H1 (cell line): ENCODE data around the gene CDC25C. TPM values are rescaled to one million over a fixed set of nuclear protein-coding genes. Genes with fewer than 3 reads are reported as not detected.

ENCODE experiments used
- CTCF ChIA-PET: fragments of 300-600 bp; sonication (Branson Sonifier 250); formaldehyde crosslinking; loops from one replicate; lab custom pipeline; 2021; ENCODE audit not compliant: partially characterized antibody; lab: Charles Lee
- POLR2A ChIA-PET: fragments of 300-600 bp; sonication (Branson Sonifier 250); formaldehyde crosslinking; loops from one replicate; lab custom pipeline; 2021; ENCODE audit warnings: inconsistent platforms; ENCODE audit not compliant: partially characterized antibody; lab: Charles Lee
- DNase-seq, 2 experiments: peaks; one replicate each; pipeline versions ENCODE4 v3.0.0 to v3.0.0-alpha.2; 2010 to 2022; ENCODE audit warnings: low spot score in 2 of 2, low read depth in 1 of 2, mixed read lengths in 1 of 2
- FAIRE-seq: peaks from 2 replicates; lab custom pipeline; 2011; peaks lifted over from hg19 to GRCh38; lab: Jason Lieb, UNC
- H2AFZ ChIP-seq: 2 replicates; pipeline ENCODE4 v1.8.1; 2012; ENCODE audit warnings: low read length, inconsistent platforms
- H2AK5ac ChIP-seq: 2 replicates; pipeline ENCODE4 v1.6.1; 2013; ENCODE audit warnings: low read depth, low read length
- H2BK120ac ChIP-seq: replicated peaks from 2 replicates; pipeline ENCODE3; 2013; ENCODE audit warnings: low read depth, low read length, inconsistent platforms
- H2BK12ac ChIP-seq: 2 replicates; pipeline ENCODE4 v1.6.1; 2013; ENCODE audit warnings: low read depth, low read length
- H2BK15ac ChIP-seq: 2 replicates; pipeline ENCODE4 v1.6.1; 2013; ENCODE audit warnings: low read length
- H2BK20ac ChIP-seq: 2 replicates; pipeline ENCODE4 v1.6.1; 2013; ENCODE audit warnings: low read length
- H2BK5ac ChIP-seq: 2 replicates; pipeline ENCODE4 v1.6.1; 2013; ENCODE audit warnings: low read depth, low read length
- H3K14ac ChIP-seq: 2 replicates; pipeline ENCODE4 v1.6.1; 2013; ENCODE audit warnings: inconsistent platforms; ENCODE audit not compliant: insufficient read length
- H3K18ac ChIP-seq: 2 replicates; pipeline ENCODE4 v1.6.1; 2013; ENCODE audit warnings: low read length; ENCODE audit errors: extremely low read depth
- H3K23ac ChIP-seq: 2 replicates; pipeline ENCODE4 v1.6.1; 2013; ENCODE audit warnings: inconsistent platforms; ENCODE audit not compliant: insufficient read length
- H3K23me2 ChIP-seq: 2 replicates; pipeline ENCODE4 v1.6.1; 2013; ENCODE audit warnings: low read depth, low read length
- H3K27ac ChIP-seq: 2 replicates; pipeline ENCODE4 v1.6.1; 2011; ENCODE audit warnings: low read depth, low read length, inconsistent platforms
- H3K27me3 ChIP-seq, 4 experiments: replicated peaks in 1 of 4; 1 replicate in 1 of 4; 2 replicates in 3 of 4; pipeline versions ENCODE4 v1.6.1 to v1.8.1; 2011 to 2013; ENCODE audit warnings: low read length in 3 of 4, mild to moderate bottlenecking in 3 of 4, inconsistent platforms in 2 of 4, mixed read lengths in 2 of 4, moderate library complexity in 1 of 4; ENCODE audit not compliant: control insufficient read depth in 3 of 4, insufficient read depth in 3 of 4; ENCODE audit errors: extremely low read depth in 1 of 4
- H3K36me3 ChIP-seq, 4 experiments: 2 replicates each; pipeline versions ENCODE4 v1.6.1 to v1.8.1; 2011 to 2013; ENCODE audit warnings: mild to moderate bottlenecking in 4 of 4, low read length in 3 of 4, moderate library complexity in 2 of 4, control low read depth in 1 of 4, inconsistent platforms in 1 of 4; ENCODE audit not compliant: insufficient read depth in 4 of 4, control insufficient read depth in 2 of 4
- H3K4ac ChIP-seq: replicated peaks from 2 replicates; pipeline ENCODE3; 2013; ENCODE audit warnings: low read length, low read depth, mixed read lengths, inconsistent platforms; ENCODE audit not compliant: insufficient read length
- H3K4me1 ChIP-seq, 4 experiments: replicated peaks in 1 of 4; 1 replicate in 1 of 4; 2 replicates in 3 of 4; pipeline versions ENCODE4 v1.6.1 to v1.8.1; 2011 to 2013; ENCODE audit warnings: low read length in 3 of 4, inconsistent platforms in 2 of 4, mixed read lengths in 1 of 4; ENCODE audit not compliant: insufficient read depth in 4 of 4, control insufficient read depth in 3 of 4
- H3K4me2 ChIP-seq, 2 experiments: 2 replicates each; pipeline versions ENCODE4 v1.6.1 to v1.8.1; 2011 to 2013; ENCODE audit warnings: low read depth in 2 of 2, low read length in 2 of 2, control low read depth in 1 of 2, inconsistent platforms in 1 of 2, mild to moderate bottlenecking in 1 of 2; ENCODE audit not compliant: insufficient read depth in 1 of 2
- H3K4me3 ChIP-seq, 4 experiments: fragments of 200-600, 300-600 bp in 1 of 4; sonication (generic), shearing (Covaris generic), sonication (Bioruptor Twin) in 1 of 4; 2 replicates each; pipeline versions ENCODE4 v1.5.1 to v1.8.1; 2011 to 2016; ENCODE audit warnings: low read length in 4 of 4, low read depth in 3 of 4, control low read depth in 2 of 4, inconsistent platforms in 2 of 4, mild to moderate bottlenecking in 2 of 4, mixed read lengths in 1 of 4, moderate library complexity in 1 of 4; ENCODE audit not compliant: insufficient read depth in 2 of 4; ENCODE audit errors: extremely low read depth in 1 of 4
- H3K56ac ChIP-seq: replicated peaks from 2 replicates; pipeline ENCODE3; 2013; ENCODE audit warnings: low read depth, mild to moderate bottlenecking, mixed read lengths, low read length, inconsistent platforms; ENCODE audit not compliant: insufficient read length
- H3K79me1 ChIP-seq: 2 replicates; pipeline ENCODE4 v1.6.1; 2013; ENCODE audit warnings: low read depth, low read length, control low read depth
- H3K79me2 ChIP-seq, 2 experiments: 2 replicates each; pipeline versions ENCODE4 v1.6.1 to v1.8.1; 2012 to 2013; ENCODE audit warnings: low read length in 2 of 2, mild to moderate bottlenecking in 2 of 2, inconsistent platforms in 1 of 2; ENCODE audit not compliant: insufficient read depth in 2 of 2, control insufficient read depth in 1 of 2
- H3K9ac ChIP-seq, 4 experiments: replicated peaks in 1 of 4; 1 replicate in 1 of 4; 2 replicates in 3 of 4; pipeline versions ENCODE4 v1.6.1 to v1.8.1; 2011 to 2013; ENCODE audit warnings: low read depth in 3 of 4, low read length in 3 of 4, control low read depth in 2 of 4, mild to moderate bottlenecking in 2 of 4, moderate library complexity in 2 of 4, inconsistent platforms in 1 of 4; ENCODE audit errors: extremely low read depth in 1 of 4
- H3K9me3 ChIP-seq, 2 experiments: 2 replicates each; pipeline versions ENCODE4 v1.6.1 to v1.8.1; 2012 to 2013; ENCODE audit warnings: mild to moderate bottlenecking in 2 of 2, moderate library complexity in 2 of 2, control low read depth in 1 of 2, inconsistent platforms in 1 of 2, low read depth in 1 of 2, low read length in 1 of 2, mixed read lengths in 1 of 2; ENCODE audit not compliant: insufficient read depth in 2 of 2
- H4K20me1 ChIP-seq, 2 experiments: replicated peaks in 1 of 2; 2 replicates each; pipeline versions ENCODE3 to v1.8.1; 2011 to 2013; ENCODE audit warnings: inconsistent platforms in 2 of 2, low read length in 2 of 2, mild to moderate bottlenecking in 1 of 2; ENCODE audit not compliant: insufficient read depth in 2 of 2, control insufficient read depth in 1 of 2
- H4K5ac ChIP-seq: 2 replicates; pipeline ENCODE4 v1.6.1; 2013; ENCODE audit warnings: low read length, low read depth, mixed read lengths, inconsistent platforms; ENCODE audit not compliant: insufficient read length
- H4K8ac ChIP-seq: 2 replicates; pipeline ENCODE4 v1.8.0; 2013; ENCODE audit warnings: mild to moderate bottlenecking, moderate library complexity, low read length, inconsistent platforms; ENCODE audit not compliant: insufficient read depth; ENCODE audit errors: extremely low read depth
- H4K91ac ChIP-seq: replicated peaks from 2 replicates; pipeline ENCODE3; 2013; ENCODE audit warnings: low read length, mixed read lengths, inconsistent platforms; ENCODE audit not compliant: insufficient read length
- WGBS, 2 experiments: shearing (Covaris generic) in 1 of 2; methylation state at CpG; one replicate each; pipeline versions ENCODE4 v1.1.6 to v1.1.7; 2013 to 2015; ENCODE audit warnings: low lambda C conversion rate in 2 of 2, mixed read lengths in 2 of 2, inconsistent platforms in 1 of 2, low coverage in 1 of 2, missing lambda C conversion rate in 1 of 2; ENCODE audit not compliant: insufficient replicate concordance in 2 of 2, insufficient coverage in 1 of 2, insufficient read length in 1 of 2; ENCODE audit errors: extremely low coverage in 1 of 2, missing lambda C conversion rate in 1 of 2; 5-methylcytosine and 5-hydroxymethylcytosine counted together
- polyA plus RNA-seq, 7 experiments: library from polyadenylated mRNA; depleted of rRNA in 3 of 7; stranded (reverse) in 5 of 7; unstranded in 2 of 7; fragments of >200 nt in 5 of 7; fragments of 200-250 nt in 2 of 7; gene quantifications; 1 replicate in 5 of 7; 2 replicates in 1 of 7; 4 replicates in 1 of 7; pipeline versions ENCODE4 v1.2.1 to v1.2.3, GENCODE V29; 2011 to 2013; ENCODE audit warnings: missing spikeins in 2 of 7, mixed read lengths in 2 of 7
- total RNA-seq: library from RNA; stranded (reverse); fragmentation: NEBNext Ultra II Directional; extraction: Animal tissue kit (Norgen Biotek cat#: 25700); gene quantifications from 2 replicates; pipeline ENCODE4 v1.2.1, GENCODE V29; 2021

CDC25C gene
- total and polyA plus RNA-seq, 2 of the 8 experiments (the other 6 are each of a cell fraction or from before 2014, with no cell fraction given): 18.4 to 20.8 TPM

GRCh38 chr5:138351056-138351455 lies 19.5 kb upstream of the CDC25C start:
- Histone ChIP-seq H2BK20ac (no peak overlapping the region), H3K79me1 (no peaks in the 10 kb centered on the region; the same call in 1 of the 2 replicates), H3K4ac (no peak overlapping the region), H3K4me1 (peaks cover 0 to 9% (median 3%) of the 10 kb centered on the region in 4 experiments; a peak in 3 of 7 replicates), H3K23me2 (peaks cover 8% of the 10 kb centered on the region), H4K91ac (no peak overlapping the region), H4K8ac (no peak overlapping the region), H4K20me1 (peaks cover 4 to 7% of the 10 kb centered on the region in 2 experiments), H3K18ac (no peak overlapping the region), H3K23ac (no peak overlapping the region), H3K4me3 (no peak overlapping the region), H2AK5ac (no peak overlapping the region), H2BK12ac (no peak overlapping the region), H2AFZ (no peak overlapping the region), H2BK120ac (no peak overlapping the region), H3K27ac (no peak overlapping the region), H3K4me2 (no peak overlapping the region), H3K14ac (no peak overlapping the region), H2BK5ac (no peak overlapping the region), H3K36me3 (peaks cover 13 to 34% (median 24%) of the 10 kb centered on the region in 4 experiments; a peak in 7 of 8 replicates), H3K9ac (no peak overlapping the region), H3K27me3 (no peaks in the 10 kb centered on the region), H3K9me3 (no peaks in the 10 kb centered on the region), H2BK15ac (no peak overlapping the region), H3K56ac (no peak overlapping the region), H4K5ac (no peak overlapping the region), H3K79me2 (peaks cover 5 to 30% of the 10 kb centered on the region in 2 experiments; a peak in 3 of 4 replicates)
- ChIA-PET POLR2A (interaction anchor here (1.5 to 14.6 kb wide), 5 partner anchors 12 to 192 kb away, joined by 4 to 254 read pairs (median 10); partner anchors contain the start of genes CDC25C, ETF1 and FAM53C), CTCF (interaction anchor here (1.1 to 11.4 kb wide), 7 partner anchors 14 to 138 kb away, joined by 3 to 196 read pairs (median 4); partner anchors contain the start of genes CDC23, CDC25C and FAM53C)
- 83% methylated on average over 1 of the region's 1 CpG; no CpG with 5 or more reads in 1 of the 2 experiments for WGBS, 2 experiments
- DNase-seq: no peak
- no peak for FAIRE-seq
